HUDEP-2 (cell line): Measurements from ENCODE around the gene HCRTR2.
"Not testable (repeated sequence)": the region's sequence is repeated elsewhere in the genome, so short reads cannot be mapped to it uniquely, and the experiment has no call there.

Experiments
- DNase-seq, 76 experiments: peaks; one replicate each; lab custom pipeline; 2025; ENCODE audit not compliant: unreplicated experiment in 76 of 76; lab: John Stamatoyannopoulos, UW

HCRTR2 gene

GRCh38 chr6:55174211-55175026, at the start of gene HCRTR2:
Gene HCRTR2, plus strand, starts transcription at chr6:55174515. Its CDS starts 73 bp downstream, at chr6:55174588.
- DNase-seq = no peak

DNA sequence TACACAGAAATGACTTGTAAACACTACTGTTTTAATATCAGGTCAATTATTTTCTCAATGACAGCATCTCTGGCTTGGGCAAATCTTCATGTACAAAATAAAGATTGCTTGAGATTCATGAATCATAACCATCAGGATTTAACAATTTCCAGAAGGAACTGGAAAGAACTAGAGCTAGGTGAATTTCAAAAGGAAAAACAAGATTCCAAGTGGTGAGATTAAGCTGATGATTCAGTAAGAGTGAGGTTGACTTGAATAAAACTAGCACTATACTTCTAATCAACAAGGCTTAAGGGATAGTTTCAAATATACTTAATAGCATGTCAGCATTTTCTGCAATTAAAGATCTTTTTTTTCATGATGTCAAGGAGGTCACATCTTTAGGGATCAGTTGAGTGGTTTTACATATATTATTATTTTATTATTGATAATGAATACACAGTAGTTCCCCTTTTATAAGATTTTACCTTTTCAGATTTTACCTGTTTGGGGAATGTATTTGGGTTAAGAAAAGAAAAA, 43.5 kb upstream of the HCRTR2 start:
- DNase-seq = no peak

GRCh38 chr6:55131616-55132015, 42.7 kb upstream of the HCRTR2 start:
- DNase-seq = no peak

DNA sequence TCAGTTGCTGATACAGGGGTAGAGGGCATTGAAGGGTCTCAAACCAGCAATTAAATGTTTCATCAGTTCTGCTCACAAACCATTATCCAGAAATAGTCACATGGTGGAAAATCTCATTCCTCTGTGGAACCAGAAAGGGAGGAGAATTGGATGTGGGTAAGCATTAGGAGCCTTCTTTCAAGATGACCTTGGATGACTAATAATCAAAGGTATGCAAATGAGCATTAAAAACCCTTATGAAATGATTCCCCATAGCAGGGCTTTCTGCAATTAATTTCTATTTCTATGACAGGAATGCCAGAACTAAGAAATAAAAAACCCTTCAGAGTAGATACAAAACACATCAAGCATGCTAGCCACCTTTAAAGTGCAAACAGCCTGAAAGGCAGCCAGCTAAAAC, 37.4 kb upstream of the HCRTR2 start:
- no peak for DNase-seq

DNA sequence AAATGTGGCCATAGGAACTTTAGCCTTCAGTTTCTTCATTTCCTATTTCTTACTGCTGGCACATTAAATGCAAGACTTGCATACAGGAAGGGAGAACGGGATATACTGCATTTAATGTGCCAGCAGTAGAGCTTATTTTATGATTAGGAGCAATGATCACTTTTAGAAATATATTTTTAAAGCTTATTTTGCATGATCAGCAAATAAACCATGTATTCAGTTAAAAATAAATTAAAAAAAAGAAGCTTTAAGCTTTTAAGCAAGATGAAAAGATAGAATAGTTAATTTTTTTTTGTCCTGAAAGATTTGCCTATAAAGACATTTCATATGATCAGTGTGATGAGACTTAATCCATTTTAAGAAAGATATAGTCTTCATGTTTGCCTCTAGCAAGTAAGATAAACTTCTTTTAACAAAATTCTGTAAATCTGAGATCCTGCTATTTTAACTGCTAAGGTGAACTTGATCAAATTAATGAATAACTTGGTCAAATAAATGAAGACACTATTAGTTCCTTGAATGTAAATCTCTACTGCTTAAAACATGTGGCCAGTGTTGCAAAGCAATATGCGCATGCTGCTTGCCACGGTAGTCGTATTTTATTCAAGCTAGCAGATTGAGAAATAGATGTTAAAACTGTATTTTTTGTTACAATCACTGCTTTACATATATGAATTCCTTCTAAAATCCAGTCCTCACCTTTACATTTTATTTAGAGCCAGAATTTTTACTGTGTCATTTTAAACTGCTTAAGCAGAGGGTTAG, 36.2 kb upstream of the HCRTR2 start:
- DNase-seq = no peak

GRCh38 chr6:55141611-55142010, 32.7 kb upstream of the HCRTR2 start:
- no peak for DNase-seq

DNA sequence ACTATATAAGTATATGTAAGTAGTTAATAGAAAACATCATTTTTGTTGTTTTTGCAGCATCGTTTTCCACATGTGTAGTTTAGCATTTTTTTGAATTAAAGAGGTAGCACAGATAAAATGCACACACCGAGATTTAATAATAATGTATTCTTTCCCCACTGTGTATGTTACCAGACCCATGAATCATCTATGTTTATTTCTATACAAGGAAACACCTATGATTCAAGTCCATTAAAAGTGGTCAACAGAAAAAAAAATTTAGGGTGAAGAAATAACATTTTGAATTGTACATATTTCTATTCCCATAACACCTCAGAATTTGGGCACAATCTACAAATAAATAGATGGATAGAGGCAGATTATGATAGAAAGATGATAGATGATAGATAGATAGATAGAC, 31.7 kb upstream of the HCRTR2 start:
- DNase-seq = no peak

- no peak for DNase-seq
These were observed 21.0 kb upstream of the HCRTR2 start for GRCh38 chr6:55153284-55153683.

DNA sequence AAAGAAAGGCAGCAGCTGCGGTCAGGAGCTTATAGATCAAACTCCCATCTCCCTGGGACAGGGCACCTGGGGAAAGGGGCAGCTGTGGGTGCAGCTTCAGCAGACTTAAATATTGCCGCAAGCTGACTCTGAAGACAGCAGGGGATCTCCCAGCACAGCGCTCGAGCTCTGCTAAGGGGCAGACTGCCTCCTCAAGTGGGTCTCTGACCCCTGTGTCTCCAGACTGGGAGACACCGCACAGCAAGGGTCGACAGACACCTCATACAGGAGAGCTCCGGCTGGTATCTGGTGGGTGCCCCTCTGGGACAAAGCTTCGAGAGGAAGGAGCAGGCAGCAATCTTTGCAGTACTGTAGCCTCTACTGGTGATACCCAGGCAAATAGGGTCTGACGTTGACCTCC, 15.5 kb upstream of the HCRTR2 start:
- DNase-seq = not testable (repeated sequence)

- DNase-seq = no peak
These were observed 6.5 kb upstream of the HCRTR2 start for GRCh38 chr6:55167860-55168259.

DNA sequence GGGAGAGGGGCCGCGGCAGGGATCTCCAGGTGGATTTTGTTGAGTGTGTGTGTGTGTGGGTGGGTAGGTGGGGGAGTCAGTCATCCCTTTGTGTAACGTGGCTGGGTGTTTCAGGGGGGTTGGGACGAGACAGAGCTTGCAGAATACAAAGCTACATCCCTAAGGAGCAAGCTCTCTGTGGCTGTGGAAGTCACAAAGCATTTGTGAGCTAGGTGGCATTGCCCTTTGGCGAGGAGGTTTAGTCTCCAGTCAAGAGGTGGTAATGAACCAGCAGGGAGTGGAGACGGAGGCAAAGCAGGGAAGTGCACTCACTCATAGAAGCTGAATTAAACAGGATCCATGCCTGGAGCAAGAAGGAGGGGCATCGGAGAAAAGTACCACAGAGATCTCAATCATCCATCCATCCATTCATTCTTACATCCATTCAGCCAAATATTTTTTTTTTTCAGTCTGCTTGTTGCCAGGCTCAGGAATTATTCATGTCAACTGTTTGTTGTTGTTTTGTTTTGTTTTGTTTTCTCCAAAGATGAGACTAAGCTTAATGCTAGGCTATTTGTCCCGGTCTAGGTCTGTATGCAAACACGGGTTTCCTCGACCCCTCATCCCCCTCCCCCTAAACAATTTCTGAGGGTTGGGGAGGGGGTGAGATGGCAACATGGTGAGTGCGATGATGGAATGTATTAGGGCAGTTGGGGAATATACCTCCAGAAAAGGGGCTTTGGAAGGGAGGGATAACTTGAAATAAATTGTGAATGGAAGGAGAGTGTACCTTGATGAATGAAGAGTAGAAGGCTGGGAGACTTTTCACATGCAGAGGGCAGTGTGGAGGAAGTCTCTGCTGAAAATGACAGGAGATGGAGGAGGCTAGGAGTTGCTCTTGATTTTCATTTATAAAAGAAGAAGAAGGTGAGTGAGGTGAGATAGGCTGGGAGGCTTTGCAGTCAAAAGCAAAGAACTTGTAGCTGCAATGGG, 1.0 kb downstream of the HCRTR2 start:
- DNase-seq = no peak

GRCh38 chr6:55176958-55177357, 2.6 kb downstream of the HCRTR2 start:
- DNase-seq = no peak

- no peak for DNase-seq
These were observed 5.9 kb downstream of the HCRTR2 start for GRCh38 chr6:55180258-55180657.

DNA sequence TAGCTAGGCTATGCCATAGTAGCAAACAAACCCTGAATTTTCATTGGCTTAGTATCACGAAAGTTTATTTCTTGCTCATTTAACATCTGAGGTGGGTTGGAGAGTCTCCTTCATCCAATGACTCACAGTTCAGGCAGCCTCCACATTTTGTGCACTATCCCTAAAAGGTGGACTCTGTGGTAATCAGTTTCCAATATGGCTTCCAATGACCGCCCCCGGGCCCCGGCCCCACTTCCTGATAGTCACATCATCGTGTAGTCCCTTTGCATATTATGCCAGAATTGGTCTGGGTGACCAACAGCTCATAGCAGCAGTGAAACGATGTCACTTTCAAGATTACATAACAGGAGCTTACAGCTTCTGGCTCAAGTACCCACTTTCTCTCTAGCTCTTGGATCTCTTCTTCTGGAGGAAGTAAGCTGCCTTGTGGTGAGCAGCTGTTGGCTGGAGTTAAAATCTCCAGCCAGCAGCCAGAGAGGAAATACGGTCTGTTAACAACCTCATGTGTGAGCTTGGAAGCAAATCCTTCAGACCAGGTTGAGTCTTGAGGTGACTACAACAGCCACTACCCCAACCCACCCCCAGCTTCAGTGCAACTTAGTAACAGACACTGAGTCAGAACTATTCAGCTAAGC, 7.8 kb downstream of the HCRTR2 start:
- no peak for DNase-seq

- DNase-seq = no peak
These were observed 10.6 kb downstream of the HCRTR2 start for GRCh38 chr6:55184782-55185530.

DNA sequence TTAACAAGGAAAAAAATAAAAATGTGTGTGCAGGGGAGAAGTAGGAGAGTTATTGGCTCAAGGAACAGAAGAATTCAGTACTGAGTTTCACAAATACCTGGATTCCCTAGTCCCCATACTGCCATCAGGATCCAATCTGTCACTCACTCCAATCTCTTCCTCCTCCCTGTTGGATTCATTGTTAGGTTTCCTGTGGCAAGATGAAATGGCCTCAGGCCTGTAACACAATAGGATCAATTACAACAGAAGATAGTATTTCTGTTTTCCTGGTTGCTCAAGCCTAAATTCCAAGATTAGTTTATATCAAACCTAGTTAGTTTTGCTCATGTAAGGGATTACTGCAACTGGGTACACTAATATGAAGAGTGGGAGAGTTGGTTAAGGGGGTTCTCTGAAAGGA, 24.4 kb downstream of the HCRTR2 start:
- DNase-seq = no peak

- DNase-seq = no peak
These were observed 24.9 kb downstream of the HCRTR2 start for GRCh38 chr6:55199239-55199638.

- no peak for DNase-seq
These were observed 34.5 kb downstream of the HCRTR2 start for GRCh38 chr6:55208478-55209458.
